WTC11 (cell line): Measurements from ENCODE around the gene ASB11.

Experiments used
- ARID4B ChIP-seq: sonication (generic); formaldehyde crosslinking; IDR thresholded peaks from 2 replicates; pipeline ENCODE4 v1.8.0; 2023; ENCODE audit warnings: missing genetic modification reagents, mild to moderate bottlenecking, borderline replicate concordance
- CTCF ChIP-seq: fragments of 200-600 bp; IDR thresholded peaks from 2 replicates; pipeline ENCODE4 v1.8.0; 2022; ENCODE audit warnings: antibody characterized with exemption
- ESRRA ChIP-seq: sonication (generic); formaldehyde crosslinking; IDR thresholded peaks from 2 replicates; pipeline ENCODE4 v1.8.1; 2022; ENCODE audit warnings: mild to moderate bottlenecking, missing genetic modification reagents, borderline replicate concordance
- GABPB1 ChIP-seq: sonication (generic); formaldehyde crosslinking; IDR thresholded peaks from 2 replicates; pipeline ENCODE4 v1.8.1; 2023; ENCODE audit warnings: mild to moderate bottlenecking, missing genetic modification reagents
- JUN ChIP-seq: sonication (generic); formaldehyde crosslinking; IDR thresholded peaks from 2 replicates; pipeline ENCODE4 v1.8.0; 2023; ENCODE audit warnings: mild to moderate bottlenecking, missing genetic modification reagents
- NFE2L1 ChIP-seq: sonication (generic); formaldehyde crosslinking; IDR thresholded peaks from 2 replicates; pipeline ENCODE4 v1.8.1; 2023; ENCODE audit warnings: missing genetic modification reagents
- TF ChIP-seq, protein P1 (sequence below): sonication (generic); formaldehyde crosslinking; IDR thresholded peaks from 2 replicates; pipeline ENCODE4 v1.8.0; 2022; ENCODE audit warnings: mild to moderate bottlenecking, missing genetic modification reagents

GRCh38 chrX:15322072-15322471 lies 6.6 kb upstream of the ASB11 start:
- no peak for TF ChIP-seq CTCF
- no peak for TF ChIP-seq GABPB1 (CRISPR knock-in tag)
- no peak for TF ChIP-seq JUN (CRISPR knock-in tag)
- no peak for TF ChIP-seq ARID4B (CRISPR knock-in tag)
- TF ChIP-seq, protein P1, sequence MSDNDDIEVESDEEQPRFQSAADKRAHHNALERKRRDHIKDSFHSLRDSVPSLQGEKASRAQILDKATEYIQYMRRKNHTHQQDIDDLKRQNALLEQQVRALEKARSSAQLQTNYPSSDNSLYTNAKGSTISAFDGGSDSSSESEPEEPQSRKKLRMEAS: no peak
- TF ChIP-seq ESRRA: no peak
- TF ChIP-seq NFE2L1: no peak
